ENCODE data around the gene MUC6.

Gene MUC6

DNA sequence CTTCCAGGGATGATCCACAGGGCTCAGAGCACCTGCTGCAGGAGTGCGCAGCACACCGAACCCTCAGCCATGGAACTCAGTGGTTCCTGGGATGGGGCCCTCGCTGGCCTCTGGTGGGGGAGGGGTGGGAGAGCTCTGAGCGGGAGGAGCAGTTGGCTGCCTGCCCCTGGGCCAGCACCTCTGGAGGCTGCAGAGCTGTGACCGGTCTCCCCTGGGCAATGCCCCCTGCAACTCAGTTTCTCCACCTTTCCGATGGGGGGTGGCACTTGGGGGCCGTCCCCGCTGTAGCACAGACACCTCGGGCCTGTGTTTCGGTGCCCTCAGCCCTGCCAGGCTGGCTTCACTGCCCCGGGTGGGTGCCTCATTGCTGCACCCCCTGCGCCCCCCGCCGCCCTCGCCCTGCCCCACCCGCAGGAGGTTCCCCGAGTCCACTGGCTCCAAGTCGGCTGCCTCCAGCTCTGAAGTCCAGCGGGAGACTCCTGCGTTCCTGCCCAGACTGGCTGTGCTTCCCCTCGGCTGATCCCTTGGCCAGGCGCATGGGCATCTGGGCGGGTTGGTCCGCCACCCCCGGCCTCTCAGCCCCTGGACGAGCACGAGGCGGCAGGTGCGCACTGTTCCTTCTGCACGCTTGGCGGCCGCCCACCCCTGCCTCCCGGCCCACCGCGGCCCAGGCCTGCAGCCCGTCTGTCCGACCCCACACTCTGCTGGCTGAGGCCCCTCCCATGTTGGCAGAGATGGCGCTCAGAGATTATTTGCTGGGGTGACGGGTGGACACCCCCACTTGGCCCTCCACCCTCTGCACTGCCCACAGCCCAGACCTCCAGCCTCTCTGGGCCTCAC is 1.8 kb downstream of the MUC6 start:
- DNase-seq, result no peak

DNA sequence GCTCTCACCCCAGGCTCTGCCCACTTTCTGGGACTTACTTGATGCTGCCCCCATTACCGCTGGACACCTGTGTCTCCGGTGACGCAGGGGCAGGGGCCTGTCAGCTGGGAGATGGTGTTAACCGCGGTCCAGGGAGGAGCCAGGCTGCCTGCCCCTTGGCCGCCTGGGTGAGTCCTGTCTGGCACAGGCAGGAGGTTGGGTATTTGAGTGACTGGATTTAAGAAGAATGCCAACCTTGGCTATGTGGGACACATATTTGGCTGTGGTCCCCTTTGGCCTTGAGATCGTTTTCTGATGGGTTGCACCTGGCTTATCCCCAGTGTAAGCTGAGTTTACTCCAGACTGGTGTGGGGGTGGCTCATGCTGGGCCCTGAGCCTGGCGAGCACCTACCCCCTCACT is 2.5 kb downstream of the MUC6 start:
- DNase-seq, result no peak

DNA sequence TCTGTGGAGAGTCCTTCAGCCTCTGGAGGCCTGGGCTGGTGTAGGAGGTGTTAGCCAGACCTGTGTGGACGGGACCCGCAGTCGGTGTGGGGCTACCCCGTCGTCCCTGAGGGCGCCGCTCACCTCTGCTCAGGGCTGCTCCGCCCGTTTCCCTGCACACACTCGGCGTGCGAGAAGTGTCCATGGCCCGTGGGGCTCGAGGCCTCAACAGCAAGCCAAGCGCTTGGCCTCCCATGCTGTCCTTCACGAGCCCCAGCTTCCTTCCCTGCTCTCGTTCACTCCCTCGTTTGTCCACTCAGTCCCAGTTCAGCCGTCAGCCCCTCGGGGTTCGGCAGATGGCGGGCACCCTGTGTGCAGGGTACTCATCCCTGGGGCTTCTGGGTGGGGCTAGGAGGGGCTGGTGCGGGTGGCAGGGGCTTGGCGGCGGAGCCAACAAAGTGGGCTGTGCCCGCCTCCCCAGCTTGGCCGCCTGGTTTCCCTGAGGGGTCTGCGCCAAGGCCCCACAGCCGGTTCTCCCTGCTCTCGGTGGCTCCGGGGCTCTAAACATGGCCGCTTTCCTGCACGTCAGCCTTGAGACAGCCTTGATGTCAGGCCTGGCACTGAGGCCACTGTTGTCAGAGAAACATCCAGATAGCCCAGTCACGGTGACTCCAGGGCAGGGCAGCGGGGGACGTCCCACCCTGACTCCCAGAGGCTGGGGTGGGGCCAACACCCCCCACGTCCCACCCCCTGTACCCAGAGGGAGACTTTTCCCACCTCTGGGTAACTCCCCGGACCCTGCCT is 3.3 kb downstream of the MUC6 start:
- no peak for DNase-seq

- DNase-seq, result no peak
These were observed 4.1 kb downstream of the MUC6 start for GRCh38 chr11:1032310-1032891.

- DNase-seq, result no peak
These were observed 5.2 kb downstream of the MUC6 start for GRCh38 chr11:1031121-1031899.

DNA sequence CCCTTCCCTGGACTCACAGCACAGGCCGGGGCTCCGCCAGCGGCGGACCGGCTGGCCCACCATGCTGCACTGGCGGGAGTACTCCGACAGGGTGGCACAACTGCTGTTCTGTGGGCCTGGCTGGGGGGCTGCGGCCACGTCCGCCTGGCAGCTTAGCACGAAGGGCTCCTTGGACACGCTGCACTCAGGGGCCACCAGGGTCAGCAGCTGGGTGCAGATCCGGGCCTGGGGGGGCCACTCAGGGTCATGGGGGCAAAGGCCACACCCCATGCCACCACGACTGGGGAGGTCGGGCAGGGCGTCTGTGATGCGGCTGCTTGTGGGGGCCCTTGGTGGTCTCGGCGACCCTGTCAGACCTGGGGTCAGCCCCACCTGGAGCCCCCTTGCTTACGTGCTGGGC is 6.0 kb downstream of the MUC6 start:
- DNase-seq, result no peak

- DNase-seq, result no peak
These were observed 6.4 kb downstream of the MUC6 start for GRCh38 chr11:1030086-1030485.

- no peak for DNase-seq
These were observed 6.9 kb downstream of the MUC6 start for GRCh38 chr11:1029654-1030053.

DNA sequence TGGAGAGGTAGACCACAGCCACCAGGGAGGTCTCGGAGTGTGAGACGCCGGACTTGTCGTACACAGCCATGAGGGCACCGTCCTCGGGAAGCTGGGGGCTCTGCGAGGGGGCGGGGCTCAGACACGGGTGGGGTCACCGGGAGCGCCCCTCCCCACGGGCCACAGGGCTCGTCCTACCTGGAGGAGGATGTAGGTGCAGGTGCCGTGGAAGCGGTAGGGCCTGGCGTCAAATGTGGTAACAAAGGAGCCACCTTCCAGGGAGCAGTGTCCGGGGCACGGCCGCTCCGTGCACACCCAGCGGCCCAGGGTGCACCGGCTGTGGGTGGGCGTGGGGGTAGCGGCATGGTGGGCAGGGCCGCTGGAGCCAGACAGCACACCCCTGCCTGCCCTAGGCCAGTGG is 7.5 kb downstream of the MUC6 start:
- no peak for DNase-seq

GRCh38 chr11:1028616-1029015 is 7.9 kb downstream of the MUC6 start:
- no peak for DNase-seq

- DNase-seq, result no peak
These were observed 8.3 kb downstream of the MUC6 start for GRCh38 chr11:1028291-1028540.

- no peak for DNase-seq
These were observed 8.8 kb downstream of the MUC6 start for GRCh38 chr11:1027483-1028290.

- DNase-seq, result no peak
These were observed 9.7 kb downstream of the MUC6 start for GRCh38 chr11:1026641-1027482.

DNA sequence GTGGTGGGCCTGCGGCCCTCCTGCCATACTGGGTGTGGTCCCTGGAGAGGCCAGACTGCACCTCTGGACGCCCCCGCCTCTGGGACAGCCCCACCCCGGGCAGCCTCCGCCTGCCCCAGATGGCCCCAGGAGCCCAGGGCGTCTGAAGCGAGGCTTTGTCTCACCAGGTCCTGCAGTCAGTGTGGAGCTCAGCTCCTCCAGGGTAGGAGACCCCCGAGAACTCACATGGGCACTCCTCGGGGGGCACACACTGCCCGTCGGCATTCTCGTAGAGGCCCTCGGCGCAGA is 10.4 kb downstream of the MUC6 start:
- DNase-seq, result no peak

DNA sequence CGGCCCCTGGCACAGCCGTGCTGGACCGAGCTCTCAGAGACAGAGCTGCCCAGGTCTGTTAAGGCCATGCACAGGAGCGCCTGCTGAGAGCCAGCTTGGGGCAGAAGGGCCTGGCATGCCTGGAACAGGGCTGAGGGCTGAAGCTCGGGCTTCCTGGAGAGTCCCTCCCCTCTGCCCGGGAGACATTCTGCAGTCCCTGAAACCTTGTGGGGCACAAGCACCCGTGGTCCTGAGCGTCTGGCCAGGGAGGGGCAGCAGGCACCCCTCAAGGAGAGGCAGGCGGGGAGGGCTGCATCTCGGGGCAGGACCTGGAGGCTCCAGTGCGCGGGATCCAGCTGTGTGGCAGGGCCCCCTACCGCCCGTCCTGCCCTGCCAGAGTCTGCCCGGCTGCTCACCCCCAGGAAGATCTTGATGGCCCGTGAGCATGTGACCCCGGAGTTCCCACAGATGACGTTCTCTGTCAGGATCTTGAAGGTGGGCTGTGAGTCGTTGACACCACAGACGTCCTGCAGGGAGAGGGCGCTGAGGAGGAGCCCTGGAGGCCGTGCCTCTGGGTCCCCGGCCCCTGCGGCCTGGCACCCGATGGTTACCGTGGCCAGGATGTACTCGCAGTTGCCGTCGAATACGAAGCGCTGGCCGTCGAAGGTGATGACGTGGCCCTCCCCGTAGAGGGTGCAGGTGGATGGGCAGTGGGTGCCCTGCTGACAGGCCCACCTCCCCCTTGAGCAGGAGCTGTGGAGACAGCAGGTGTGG is 10.9 kb downstream of the MUC6 start:
- no peak for DNase-seq

DNA sequence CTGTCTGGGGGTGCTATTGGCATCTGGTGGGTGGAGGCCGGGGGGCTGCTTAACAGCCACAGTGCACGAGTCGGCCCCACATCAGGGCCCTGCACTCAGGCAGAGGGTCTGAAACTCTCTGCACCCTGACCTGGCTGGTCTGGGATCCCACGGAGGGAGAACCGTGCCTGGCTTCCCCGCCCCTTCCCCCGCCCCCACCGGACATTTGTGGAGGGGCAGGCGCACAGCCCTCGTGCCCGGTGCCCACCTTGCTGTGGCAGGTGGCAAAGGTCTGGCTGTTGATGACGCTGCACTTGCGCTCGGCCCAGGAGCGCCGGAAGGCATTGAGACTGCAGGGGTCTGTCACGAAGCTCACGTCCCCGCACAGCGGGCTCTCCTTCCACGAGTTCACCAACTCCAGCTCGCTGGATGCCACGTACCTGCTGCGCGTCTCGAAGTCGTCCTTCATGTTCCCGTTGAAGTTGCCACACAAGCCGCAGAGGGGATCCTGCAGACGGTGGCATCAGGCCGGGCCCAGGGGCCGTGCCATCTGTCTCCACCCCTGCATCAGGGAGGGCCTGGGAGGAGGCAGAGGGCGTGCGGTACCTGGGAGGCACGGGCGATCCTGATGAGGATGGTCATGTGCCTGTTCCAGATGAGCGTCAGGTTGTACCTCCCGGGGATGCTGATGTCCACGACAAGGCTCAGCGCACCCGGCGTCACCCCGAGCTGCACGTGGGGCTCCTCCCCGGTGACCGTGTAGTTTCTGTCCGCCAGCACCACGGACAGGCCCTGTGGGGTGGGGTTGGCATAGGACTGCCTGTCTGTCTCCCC is 11.7 kb downstream of the MUC6 start:
- DNase-seq, result no peak

DNA sequence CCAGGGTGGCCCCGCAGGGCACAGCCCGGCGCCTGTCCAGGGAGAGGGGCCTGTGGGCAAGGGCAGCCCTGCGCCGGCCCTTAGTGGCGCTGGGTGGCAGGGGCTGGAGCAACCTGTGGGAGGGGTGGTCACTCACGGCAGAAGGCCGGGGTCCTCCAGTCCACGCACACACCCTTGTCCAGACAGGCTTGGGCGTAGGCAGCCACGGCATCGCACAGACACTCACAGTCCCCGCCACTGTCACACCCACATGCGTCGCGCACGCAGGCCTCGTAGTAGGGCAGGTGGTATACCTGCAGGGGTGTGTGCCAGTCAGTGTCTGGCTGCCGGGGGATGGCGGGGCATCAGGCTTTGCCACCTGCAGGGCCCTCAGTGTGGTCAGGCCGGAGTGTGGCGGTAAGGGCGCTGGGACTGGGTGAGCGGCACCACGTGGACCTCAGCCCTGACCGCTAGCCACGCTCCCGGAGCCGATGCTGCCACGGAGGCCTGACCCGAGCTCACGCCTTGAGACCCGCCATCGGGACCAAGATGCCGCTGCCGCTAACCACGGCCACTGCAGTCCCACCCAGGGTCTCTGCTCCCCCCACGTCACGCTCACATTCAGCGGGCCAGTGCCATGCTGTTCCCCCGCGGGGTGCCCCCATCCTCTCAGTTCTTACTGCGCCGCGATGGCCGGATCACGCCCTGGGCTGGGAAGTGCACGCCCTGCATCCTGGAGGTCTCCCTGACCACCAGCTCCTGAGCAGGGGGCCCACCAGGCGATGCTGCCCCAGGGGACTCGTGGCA is 12.5 kb downstream of the MUC6 start:
- DNase-seq, result no peak

GRCh38 chr11:1022908-1023810 is 13.4 kb downstream of the MUC6 start:
- DNase-seq, result no peak

Data from NCI-H774 (cell line).